Mesenteric fat pad (tissue), 1 donor: ENCODE results near the gene EMID1. TPM values are rescaled to one million over a fixed set of nuclear protein-coding genes. Genes with fewer than 3 reads are reported as not detected.
"Not testable (repeated sequence)": the region's sequence is repeated elsewhere in the genome, so short reads cannot be mapped to it uniquely, and the experiment has no call there.

ENCODE experiments used
- DNase-seq: peaks from one replicate; pipeline ENCODE4 v3.0.0-alpha.2; 2020; ENCODE audit warnings: low spot score
- total RNA-seq: library from RNA; stranded (reverse); fragmentation: NEBNext Ultra II Directional; extraction: Animal tissue kit (Norgen Biotek cat#: 25700); gene quantifications from one replicate; pipeline ENCODE4 v1.2.1, GENCODE V29; 2021
- donor health status: DM: yes; HTN: yes; CAD: no.

The EMID1 gene
- total RNA-seq, 1 donor from 2014 or later, result 1.4 TPM

DNA sequence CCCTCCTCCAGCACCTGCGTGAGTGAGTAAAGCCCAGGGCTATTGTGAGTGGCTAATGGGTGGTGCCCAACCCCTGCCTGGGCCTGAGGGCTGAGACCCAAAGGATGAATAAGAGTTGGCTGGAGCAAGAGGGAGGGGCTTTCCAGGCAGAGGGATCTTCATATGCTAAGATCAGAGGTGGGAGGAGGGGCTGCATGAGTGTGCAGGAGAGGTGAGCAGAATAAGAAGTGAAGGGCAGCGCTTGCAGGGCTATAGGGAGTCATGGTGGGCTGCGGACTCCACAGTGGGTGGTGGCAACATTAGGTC lies 3.9 kb downstream of the EMID1 start:
- no peak for DNase-seq

DNA sequence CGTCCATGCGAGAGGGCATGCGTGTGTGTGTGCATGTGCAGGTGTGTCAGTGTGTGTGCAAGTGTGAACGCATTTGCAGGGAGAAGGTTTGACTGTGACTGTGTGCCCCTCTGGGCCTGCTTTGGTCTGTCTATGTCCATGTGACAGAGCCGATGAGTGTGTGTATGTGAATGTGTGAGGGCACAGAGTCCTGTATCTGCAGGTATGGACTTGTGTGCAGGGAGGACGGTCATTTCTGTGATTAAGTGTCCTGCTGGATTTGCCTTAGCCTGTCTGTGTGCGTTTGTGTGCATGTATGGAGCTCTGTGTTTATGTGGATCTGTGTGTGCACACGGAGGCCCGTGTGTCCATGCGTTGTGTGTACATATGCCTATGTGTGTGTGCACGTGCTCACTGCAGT lies 5.4 kb downstream of the EMID1 start:
- no peak for DNase-seq

GRCh38 chr22:29211466-29211865 lies 5.8 kb downstream of the EMID1 start:
- DNase-seq, result no peak

- no peak for DNase-seq
Observed at GRCh38 chr22:29212743-29213142, 7.0 kb downstream of the EMID1 start.

- no peak for DNase-seq
Observed at GRCh38 chr22:29213493-29213892, 7.8 kb downstream of the EMID1 start.

- DNase-seq, result no peak
Observed at GRCh38 chr22:29214232-29214631, 8.5 kb downstream of the EMID1 start.

- DNase-seq, result no peak
Observed at GRCh38 chr22:29215012-29215860, 9.5 kb downstream of the EMID1 start.

DNA sequence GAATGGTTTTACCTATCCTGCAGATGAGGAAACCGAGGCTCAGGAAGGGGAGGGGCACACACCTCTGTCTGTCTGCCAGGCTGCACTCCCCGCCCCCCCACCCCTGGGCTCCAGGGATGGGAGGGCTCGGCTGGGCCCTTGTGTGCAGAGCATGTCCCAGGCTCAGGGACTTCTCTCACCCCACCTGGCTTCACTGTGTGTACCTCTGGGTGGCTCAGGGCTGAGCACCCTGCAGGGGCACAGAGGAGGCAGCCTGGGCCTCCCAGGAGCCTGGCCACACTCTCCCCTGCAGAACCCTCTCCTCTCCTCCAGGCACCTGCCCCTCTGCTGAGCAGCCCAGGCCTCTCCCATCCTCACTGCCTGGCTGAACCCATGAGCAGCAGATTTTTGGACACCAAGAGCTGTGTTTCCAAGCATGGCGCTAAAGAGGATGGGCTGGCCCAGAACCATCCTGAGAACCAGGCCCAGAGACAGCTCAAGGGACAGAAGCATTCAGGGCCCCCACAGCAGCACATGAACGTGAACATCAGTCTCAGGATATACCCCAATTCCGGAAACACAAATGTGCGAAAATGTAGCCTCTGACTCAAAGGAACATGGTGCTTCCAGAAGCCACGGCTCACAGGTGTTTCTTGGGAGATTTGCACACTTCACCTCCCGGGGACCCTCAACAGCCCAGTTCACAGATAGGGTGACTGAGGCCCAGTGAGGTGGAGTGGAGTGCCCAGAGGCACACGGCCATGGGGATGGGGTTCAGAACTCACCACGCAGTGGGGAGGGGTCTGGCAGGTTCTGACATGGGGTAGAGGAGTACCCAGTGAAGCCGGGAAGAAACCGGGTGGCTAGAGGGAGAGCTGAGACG lies 10.5 kb downstream of the EMID1 start:
- no peak for DNase-seq

- no peak for DNase-seq
Observed at GRCh38 chr22:29216873-29217666, 11.4 kb downstream of the EMID1 start.

DNA sequence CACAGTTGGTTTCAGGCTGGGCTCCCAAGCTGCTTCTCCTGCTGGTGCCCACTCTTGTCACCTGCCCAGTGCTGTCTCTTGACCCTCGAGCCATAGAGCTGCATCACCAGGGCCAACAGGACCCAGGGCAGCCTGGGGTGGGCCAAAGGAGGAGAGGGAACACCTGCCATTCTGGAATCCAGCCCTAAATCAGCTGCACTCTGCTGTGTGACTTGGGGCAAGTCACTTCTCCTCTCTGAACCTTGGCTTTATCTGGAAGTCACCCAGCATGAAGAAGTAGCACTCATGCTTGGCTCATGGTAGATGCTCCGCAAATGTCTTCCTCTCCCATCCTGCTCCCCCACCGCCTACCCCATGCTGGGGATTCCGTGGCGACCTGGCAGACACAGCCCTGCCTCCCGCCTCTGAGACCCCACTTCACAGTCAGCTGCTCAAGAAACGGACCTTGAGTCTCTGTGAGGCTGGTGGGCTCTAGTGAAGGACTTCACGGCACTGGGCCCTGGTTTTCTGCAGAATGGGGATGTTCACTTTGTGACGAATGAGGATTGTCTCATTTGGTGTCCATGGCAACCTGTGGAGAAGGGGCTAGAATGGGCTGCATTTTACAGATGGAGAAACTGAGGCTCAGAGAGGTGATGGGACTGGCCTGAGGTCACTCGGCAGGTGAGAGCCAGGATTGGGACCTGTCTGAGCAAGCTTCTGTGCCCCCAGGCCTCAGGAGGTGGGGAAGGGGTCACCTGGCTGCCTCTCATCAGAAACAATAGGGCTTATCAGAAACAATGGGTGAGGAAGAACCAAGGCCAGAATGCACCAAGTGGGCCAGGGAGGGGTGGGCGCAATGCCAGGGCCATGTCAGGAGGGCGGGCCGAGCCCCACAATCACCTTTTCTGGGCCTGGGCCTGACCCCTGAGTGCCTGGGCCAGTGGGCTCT lies 12.4 kb downstream of the EMID1 start:
- no peak for DNase-seq

DNA sequence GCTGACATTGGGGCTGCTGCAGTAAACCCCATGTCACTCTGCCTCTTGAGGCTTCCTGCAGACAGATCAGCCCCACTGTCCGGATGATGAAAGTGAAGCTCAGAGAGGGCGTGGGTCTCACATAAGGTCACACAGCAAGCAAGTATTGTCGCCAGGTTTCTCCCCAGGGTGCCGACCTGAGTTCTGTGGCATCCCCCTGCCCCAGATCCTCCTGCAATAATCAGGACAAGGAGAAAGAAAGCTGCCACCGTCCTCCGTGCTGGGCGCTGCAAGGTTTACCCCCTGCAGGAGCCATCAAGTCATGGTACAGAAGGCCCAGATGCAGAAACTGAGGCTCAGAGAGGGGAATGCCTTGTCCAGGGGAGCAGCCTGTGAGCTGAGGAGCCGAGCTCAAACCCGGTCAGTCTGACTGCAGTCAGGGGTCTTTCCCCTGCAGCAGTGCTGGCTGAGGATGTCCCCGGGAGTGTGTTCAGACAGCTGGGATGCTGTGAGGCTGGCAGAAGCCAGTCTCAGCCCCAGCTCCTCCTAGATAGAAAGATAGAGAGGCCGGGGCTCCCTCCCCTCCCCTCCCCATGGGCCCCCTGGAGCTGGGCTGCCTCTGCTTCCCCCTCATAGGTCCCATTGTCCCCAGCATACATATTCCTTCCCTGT lies 13.2 kb downstream of the EMID1 start:
- no peak for DNase-seq

DNA sequence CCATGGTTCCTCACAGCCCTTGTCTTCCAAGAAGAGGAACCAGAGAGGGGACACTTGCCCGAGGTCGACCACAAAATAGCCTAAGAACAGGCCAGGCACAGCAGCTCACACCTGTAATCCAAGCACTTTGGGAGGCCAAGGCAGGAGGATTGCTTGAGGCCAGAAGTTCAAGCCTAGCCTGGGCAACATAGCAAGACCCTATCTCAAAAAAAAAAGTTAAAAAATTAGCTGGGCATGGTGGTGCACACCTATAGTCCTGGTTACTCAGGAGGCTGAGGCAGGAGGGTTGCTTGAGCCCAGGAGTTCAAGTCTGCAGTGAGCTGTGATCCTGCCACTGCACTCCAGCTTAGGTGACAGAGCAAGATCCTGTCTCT lies 13.7 kb downstream of the EMID1 start:
- DNase-seq, result not testable (repeated sequence)

- DNase-seq, result no peak
Observed at GRCh38 chr22:29219881-29220670, 14.4 kb downstream of the EMID1 start.

GRCh38 chr22:29224121-29224858 lies 18.6 kb downstream of the EMID1 start:
- DNase-seq, result no peak

- no peak for DNase-seq
Observed at GRCh38 chr22:29224859-29225410, 19.2 kb downstream of the EMID1 start.

GRCh38 chr22:29225422-29226090 lies 19.9 kb downstream of the EMID1 start:
- no peak for DNase-seq

DNA sequence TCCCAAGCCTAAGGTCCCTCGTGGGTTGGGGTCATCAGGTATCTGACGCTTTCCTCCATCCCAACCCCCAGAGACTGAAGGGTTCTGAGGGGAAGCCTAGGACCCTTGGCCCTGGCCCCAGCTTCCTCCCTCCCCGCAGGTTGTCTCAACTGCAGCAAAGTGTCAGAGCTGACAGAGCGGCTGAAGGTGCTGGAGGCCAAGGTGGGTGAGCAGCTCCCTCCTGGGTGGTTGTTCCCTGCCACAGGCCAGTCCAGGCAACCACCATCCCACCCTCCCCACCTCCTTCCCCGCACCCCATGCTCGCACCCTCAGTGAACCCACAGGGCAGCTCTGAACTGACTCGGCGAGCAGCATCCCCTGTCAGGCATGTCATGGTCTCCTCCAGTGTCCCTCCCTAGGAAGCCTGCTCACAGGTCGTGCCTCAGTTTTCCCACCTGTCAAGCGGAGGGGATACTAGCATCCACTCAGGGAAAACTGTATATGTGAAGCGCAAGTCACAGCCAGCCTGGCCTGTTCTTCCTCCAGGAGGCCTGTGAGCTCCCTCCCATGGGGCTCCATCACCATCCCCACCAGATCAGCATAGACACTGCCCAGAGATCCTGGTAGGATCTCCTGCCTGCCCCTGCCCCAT lies 20.8 kb downstream of the EMID1 start:
- no peak for DNase-seq
